ENCODE results near the gene RABGGTB. TPM values are rescaled to one million over a fixed set of nuclear protein-coding genes. Genes with fewer than 3 reads are reported as not detected.

Gene RABGGTB
- total RNA-seq, 1 experiment from 2014 or later, result 162 TPM

DNA sequence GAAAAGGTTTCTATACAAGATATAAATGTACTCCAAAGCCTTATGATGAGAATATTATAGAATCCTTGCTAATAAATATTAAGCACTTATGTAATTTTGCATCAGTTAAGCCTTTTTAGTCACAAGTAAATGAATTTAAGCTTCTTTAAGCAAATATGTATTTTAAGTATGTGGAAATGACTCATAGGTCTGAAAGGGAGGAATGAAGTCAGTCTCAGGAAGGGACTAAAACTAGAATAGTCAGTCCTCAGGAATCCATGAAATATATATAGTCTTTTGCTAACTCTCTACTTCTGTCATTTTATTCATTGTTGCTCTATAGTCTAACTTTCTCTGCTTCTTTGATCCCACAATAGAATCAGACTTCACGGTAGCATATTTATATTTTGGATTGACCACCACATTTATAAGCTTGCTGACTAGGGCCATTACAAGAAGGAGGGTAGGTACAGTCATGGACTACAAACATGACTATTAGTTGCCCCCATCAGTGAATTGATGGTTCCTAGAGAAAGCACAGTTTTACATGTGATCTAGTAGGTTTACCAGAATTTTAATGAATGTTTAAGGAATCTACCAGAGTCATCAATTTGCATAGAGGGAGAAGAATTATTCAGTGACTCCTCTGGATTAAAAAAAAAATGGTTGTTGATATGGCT lies 20.2 kb upstream of the RABGGTB start:
- Histone ChIP-seq H4K8ac (replicated peaks; ENCODE audit: insufficient read length, low read depth, low read length) (no peak overlapping the region), H3K27me3 (ENCODE audit: insufficient read depth, low read length) (no peaks in the 10 kb centered on the region), H2AK5ac (ENCODE audit: insufficient read length, low read length) (no peak overlapping the region), H3K23me2 (ENCODE audit: insufficient read length, low read depth, low read length, poor library complexity, severe bottlenecking) (no peaks in the 10 kb centered on the region), H3K18ac (ENCODE audit: insufficient read length, low read depth, low read length) (no peak overlapping the region), H3K79me1 (ENCODE audit: insufficient read depth, low read depth, low read length, poor library complexity, severe bottlenecking) (no peaks in the 10 kb centered on the region), H3K27ac (ENCODE audit: insufficient read length, low read depth, low read length) (no peak overlapping the region), H2BK120ac (ENCODE audit: low read depth, low read length, poor library complexity, severe bottlenecking) (no peak overlapping the region), H3K4me2 (ENCODE audit: insufficient read depth, insufficient read length, low read length) (no peak overlapping the region), H3K56ac (ENCODE audit: insufficient read length, low read depth, low read length) (no peak overlapping the region), H3K9ac (ENCODE audit: extremely low read depth, insufficient read length, low read length) (no peak overlapping the region), H3K14ac (ENCODE audit: insufficient read depth, low read length) (no peak overlapping the region), H3K4me1 (ENCODE audit: insufficient read depth, low read length) (no peaks in the 10 kb centered on the region), H2BK15ac (ENCODE audit: low read depth, low read length) (no peak overlapping the region), H2BK12ac (ENCODE audit: insufficient read length, low read depth, low read length) (no peak overlapping the region), H3K4ac (ENCODE audit: low read depth, low read length) (no peak overlapping the region), H3K79me2 (ENCODE audit: insufficient read depth, low read length) (no peaks in the 10 kb centered on the region), H4K91ac (ENCODE audit: insufficient read length, low read depth, low read length) (no peak overlapping the region), H2AFZ (ENCODE audit: low read length) (no peak overlapping the region), H3K23ac (ENCODE audit: insufficient read length, low read depth, low read length) (no peak overlapping the region), H4K5ac (ENCODE audit: insufficient read length, low read depth, low read length) (no peak overlapping the region), H2BK20ac (ENCODE audit: low read depth, low read length, poor library complexity, severe bottlenecking) (no peak overlapping the region), H4K20me1 (ENCODE audit: control insufficient read depth, insufficient read depth, insufficient read length) (no peaks in the 10 kb centered on the region), H2BK5ac (ENCODE audit: insufficient read length, low read length) (no peak overlapping the region), H3K9me3 (ENCODE audit: control insufficient read depth, low read depth, low read length) (no peaks in the 10 kb centered on the region), H3T11ph (ENCODE audit: low read length) (no peak overlapping the region)
- H3K4me1 Mint-ChIP-seq, result peaks cover 3 to 7% of the 10 kb centered on the region in 2 experiments
- no peak overlapping the region for H3K27ac Mint-ChIP-seq
- H3K27me3 Mint-ChIP-seq (ENCODE audit: low read depth), result no peaks in the 10 kb centered on the region
- TF ChIP-seq, protein P1, sequence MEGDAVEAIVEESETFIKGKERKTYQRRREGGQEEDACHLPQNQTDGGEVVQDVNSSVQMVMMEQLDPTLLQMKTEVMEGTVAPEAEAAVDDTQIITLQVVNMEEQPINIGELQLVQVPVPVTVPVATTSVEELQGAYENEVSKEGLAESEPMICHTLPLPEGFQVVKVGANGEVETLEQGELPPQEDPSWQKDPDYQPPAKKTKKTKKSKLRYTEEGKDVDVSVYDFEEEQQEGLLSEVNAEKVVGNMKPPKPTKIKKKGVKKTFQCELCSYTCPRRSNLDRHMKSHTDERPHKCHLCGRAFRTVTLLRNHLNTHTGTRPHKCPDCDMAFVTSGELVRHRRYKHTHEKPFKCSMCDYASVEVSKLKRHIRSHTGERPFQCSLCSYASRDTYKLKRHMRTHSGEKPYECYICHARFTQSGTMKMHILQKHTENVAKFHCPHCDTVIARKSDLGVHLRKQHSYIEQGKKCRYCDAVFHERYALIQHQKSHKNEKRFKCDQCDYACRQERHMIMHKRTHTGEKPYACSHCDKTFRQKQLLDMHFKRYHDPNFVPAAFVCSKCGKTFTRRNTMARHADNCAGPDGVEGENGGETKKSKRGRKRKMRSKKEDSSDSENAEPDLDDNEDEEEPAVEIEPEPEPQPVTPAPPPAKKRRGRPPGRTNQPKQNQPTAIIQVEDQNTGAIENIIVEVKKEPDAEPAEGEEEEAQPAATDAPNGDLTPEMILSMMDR (conservative IDR thresholded peaks at IDR 0.05), result no peak
- no peak overlapping the region for H3K4me3 Mint-ChIP-seq
- no CpG with 5 or more reads among the region's 1 CpG for WGBS (ENCODE audit: extremely low coverage, insufficient read length, low lambda C conversion rate)
- DNase-seq, result no peak
- H3K36me3 Mint-ChIP-seq (ENCODE audit: insufficient read depth in 1 of 3, low read depth in 3 of 3), result peaks cover 0 to 9% (median 0%) of the 10 kb centered on the region in 3 experiments; a peak in 1 of 7 replicates
- no peaks in the 10 kb centered on the region for H3K9me3 Mint-ChIP-seq
